HAP-1 (cell line): ENCODE results near the gene CCSER2.
"Not testable (repeated sequence)": the region's sequence is repeated elsewhere in the genome, so short reads cannot be mapped to it uniquely, and the experiment has no call there.

ENCODE experiments used
- DNase-seq, 2 experiments: peaks; one replicate each; pipeline ENCODE4 v3.0.0-alpha.2; 2016 to 2020; ENCODE audit warnings: low spot score in 2 of 2
- H3K27me3 ChIP-seq: fragments of 250-450 bp; sonication (Bioruptor Pico); 2 replicates; pipeline ENCODE4 v1.5.1; 2020; ENCODE audit warnings: low read depth, mild to moderate bottlenecking, moderate library complexity
- H3K36me3 ChIP-seq: fragments of 250-450 bp; sonication (Bioruptor Pico); replicated peaks from 2 replicates; pipeline ENCODE4 v1.5.1; 2020; ENCODE audit warnings: mild to moderate bottlenecking
- H3K4me1 ChIP-seq: fragments of 250-450 bp; sonication (Bioruptor Pico); 2 replicates; pipeline ENCODE4 v1.5.1; 2020; ENCODE audit warnings: mild to moderate bottlenecking
- H3K4me3 ChIP-seq: fragments of 250-450 bp; sonication (Bioruptor Pico); 2 replicates; pipeline ENCODE4 v1.5.1; 2020; ENCODE audit warnings: mild to moderate bottlenecking, moderate library complexity
- H3K9me3 ChIP-seq: fragments of 250-450 bp; sonication (Bioruptor Pico); 2 replicates; pipeline ENCODE4 v1.5.1; 2020; ENCODE audit warnings: mild to moderate bottlenecking, moderate library complexity
- in situ Hi-C: fragments of 300-500 bp; cut with MboI; formaldehyde crosslinking; loops from 3 replicates; pipeline ENCODE4 v1.14.3; 2020; ENCODE audit warnings: low sequenced_read_pairs, inconsistent platforms, mixed read lengths

The CCSER2 gene

DNA sequence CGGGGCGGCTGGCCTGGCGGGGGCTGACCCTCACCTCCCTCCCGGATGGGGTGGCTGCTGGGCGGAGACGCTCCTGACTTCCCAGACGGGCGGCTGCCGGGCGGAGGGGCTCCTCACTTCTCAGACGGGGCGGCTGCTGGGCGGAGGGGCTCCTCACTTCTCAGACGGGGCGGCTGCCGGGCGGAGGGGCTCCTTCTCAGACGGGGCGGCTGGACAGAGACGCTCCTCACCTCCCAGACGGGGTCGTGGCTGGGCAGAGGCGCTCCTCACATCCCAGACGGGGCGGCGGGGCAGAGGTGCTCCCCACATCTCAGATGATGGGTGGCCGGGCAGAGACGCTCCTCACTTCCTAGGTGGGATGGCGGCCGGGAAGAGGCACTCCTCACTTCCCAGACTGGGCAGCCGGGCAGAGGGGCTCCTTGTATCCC is 19.2 kb downstream of the CCSER2 start:
- H3K4me1 ChIP-seq, H3K27me3 ChIP-seq, H3K4me3 ChIP-seq, H3K36me3 ChIP-seq, H3K9me3 ChIP-seq, DNase-seq, in situ Hi-C loops: not testable (repeated sequence)

GRCh38 chr10:84348447-84348846 is 20.1 kb downstream of the CCSER2 start:
- H3K27me3 ChIP-seq, result no peaks in the 10 kb centered on the region
- in situ Hi-C loops, result no loop called here
- no peak for DNase-seq
- H3K9me3 ChIP-seq, result no peaks in the 10 kb centered on the region
- no peaks in the 10 kb centered on the region; the same call in 1 of the 2 replicates for H3K4me1 ChIP-seq
- H3K36me3 ChIP-seq, result no peaks in the 10 kb centered on the region
- H3K4me3 ChIP-seq, result no peak overlapping the region

DNA sequence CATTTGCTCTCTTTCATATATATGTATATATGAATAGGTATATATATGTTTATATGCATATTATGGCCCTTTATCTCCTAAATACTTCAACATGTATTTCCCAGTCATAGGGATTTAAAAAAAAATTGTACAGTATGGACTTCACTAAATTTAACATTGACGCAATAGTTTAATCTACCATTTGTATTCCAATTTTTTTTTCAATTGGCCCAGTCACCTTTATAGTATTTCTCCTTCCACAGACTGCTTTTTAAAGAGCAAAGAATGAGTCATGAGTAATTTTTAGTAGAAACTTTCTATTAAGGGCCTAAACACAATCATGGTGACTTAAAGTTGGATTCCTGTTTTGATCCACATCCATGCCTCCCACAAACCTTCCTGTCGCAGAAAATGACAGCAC is 20.5 kb downstream of the CCSER2 start:
- Histone ChIP-seq H3K36me3 (no peaks in the 10 kb centered on the region), H3K4me3 (no peak overlapping the region), H3K9me3 (no peaks in the 10 kb centered on the region), H3K4me1 (no peaks in the 10 kb centered on the region; the same call in 1 of the 2 replicates), H3K27me3 (no peaks in the 10 kb centered on the region)
- no peak for DNase-seq
- in situ Hi-C loops, result no loop called here

DNA sequence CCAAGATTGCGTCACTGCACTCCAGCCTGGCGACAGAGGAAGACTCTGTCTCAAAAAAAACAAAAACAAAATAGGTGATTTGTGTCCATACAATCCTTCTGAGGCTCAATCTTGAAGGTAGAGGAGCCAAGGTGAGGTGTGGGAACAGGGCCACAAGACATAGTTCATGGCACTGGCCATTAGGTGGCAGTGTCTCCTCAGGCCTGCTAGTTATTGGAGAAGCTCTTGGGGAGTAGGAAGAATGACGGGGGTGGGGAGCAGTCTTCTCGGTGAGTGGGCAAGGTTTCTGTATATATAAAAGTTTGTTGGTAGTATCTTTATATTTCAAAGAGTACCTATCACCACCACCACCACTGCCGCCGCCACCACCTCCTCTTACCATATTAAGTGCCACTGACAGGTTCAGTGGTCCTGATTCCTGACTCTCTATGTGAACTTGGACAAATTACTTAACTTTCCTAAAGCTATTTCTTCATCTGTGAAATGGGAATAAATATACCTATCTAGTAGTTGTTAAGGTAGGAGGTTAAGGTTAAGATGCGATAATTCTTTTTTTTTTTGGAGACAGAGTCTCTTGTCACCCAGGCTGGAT is 24.0 kb downstream of the CCSER2 start:
- no peaks in the 10 kb centered on the region for H3K27me3 ChIP-seq
- DNase-seq, result peak in 1 of 2 experiments; percentile 72
- no peaks in the 10 kb centered on the region for H3K36me3 ChIP-seq
- peaks cover 7% of the 10 kb centered on the region for H3K4me1 ChIP-seq
- in situ Hi-C loops, result no loop called here
- H3K9me3 ChIP-seq, result no peaks in the 10 kb centered on the region
- H3K4me3 ChIP-seq, result no peak overlapping the region

DNA sequence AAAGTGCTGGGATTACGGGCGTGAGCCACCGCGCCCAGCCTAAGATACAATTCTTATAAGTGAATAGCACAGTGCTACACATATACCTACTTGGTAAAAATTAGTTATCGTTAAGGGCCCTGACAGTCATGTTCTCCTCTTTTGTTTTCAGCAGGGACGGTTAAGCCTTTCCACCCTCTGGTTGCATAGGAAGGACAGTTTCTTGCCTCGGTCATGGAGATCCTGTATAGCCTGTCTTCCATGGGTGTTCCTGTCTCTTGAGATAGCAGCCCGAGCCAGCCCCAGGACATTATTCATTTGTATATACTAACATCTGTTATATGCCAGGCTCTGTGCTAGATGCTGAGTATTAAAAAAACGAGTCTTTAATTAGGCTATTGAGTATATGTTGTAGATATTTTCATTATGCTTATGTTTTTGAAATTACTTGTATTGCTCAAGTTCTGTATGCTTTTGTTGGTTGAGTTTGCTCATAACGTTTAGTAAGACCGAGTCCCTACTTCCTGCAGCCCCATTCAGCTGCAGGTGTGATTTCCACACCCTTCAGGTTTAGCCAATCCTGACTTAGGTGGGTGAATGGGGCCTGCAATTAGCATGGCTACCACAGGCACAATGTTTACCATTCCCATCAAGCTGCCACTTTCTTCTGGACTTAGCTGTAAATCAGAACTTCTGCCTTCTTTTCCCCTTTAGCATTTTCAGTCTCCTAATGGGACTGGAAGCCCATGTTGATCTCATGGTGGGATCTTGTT is 24.8 kb downstream of the CCSER2 start:
- Histone ChIP-seq H3K27me3 (no peaks in the 10 kb centered on the region), H3K36me3 (no peaks in the 10 kb centered on the region), H3K4me1 (peaks cover 7% of the 10 kb centered on the region), H3K9me3 (no peaks in the 10 kb centered on the region), H3K4me3 (no peak overlapping the region)
- in situ Hi-C loops, result no loop called here
- no peak for DNase-seq

DNA sequence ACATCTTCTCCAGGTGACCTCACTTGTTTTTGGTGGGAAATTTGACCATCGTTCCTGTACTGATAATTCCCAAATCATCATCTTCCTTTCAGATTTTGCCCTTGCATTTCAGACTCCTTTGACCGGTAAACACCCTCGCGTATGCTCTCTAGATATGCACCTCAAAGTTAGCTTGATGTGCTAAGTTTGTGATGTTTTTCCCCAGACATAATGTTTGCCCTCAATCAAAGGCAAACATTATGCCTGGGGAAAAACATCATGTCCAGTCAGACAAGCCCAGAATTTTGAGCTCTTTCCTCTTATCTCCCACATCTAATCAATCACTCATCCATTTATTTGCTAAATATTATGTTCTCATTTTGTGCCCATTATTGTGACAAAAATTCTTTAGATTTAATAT is 26.2 kb downstream of the CCSER2 start:
- in situ Hi-C loops, result no loop called here
- H3K36me3 ChIP-seq, result no peaks in the 10 kb centered on the region
- no peak overlapping the region for H3K4me3 ChIP-seq
- no peak for DNase-seq
- H3K27me3 ChIP-seq, result no peaks in the 10 kb centered on the region
- no peaks in the 10 kb centered on the region for H3K9me3 ChIP-seq
- H3K4me1 ChIP-seq, result peaks cover 14% of the 10 kb centered on the region

- H3K27me3 ChIP-seq, result no peaks in the 10 kb centered on the region
Measured at GRCh38 chr10:84355106-84355505, 26.7 kb downstream of the CCSER2 start.

DNA sequence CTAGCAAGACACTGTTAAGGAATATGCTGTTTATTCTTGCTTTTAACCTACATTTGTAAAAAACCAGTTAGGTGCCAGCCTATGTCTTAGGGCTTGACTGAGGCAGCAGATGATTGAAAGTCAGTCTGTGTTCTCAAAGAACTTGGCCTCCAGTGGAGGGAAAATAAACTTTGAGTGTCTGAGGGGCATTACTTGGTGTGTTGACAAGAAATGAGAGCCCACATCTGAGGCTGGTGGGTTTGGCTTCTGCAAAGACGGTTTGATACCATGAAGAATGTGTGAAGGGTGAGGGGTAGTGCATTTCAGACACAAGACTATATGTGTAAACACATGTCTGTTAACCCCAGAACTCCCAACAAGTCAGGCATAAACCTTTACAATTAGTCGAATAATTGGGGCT is 28.5 kb downstream of the CCSER2 start:
- H3K4me1 ChIP-seq, result peaks cover 14% of the 10 kb centered on the region
- in situ Hi-C loops, result no loop called here
- H3K4me3 ChIP-seq, result no peak overlapping the region

More at GRCh38 chr10:84355106-84355505, 26.7 kb downstream of the CCSER2 start:
- peaks cover 14% of the 10 kb centered on the region for H3K4me1 ChIP-seq
- no peak overlapping the region for H3K4me3 ChIP-seq
- DNase-seq, result peak in 1 of 2 experiments; percentile 55
- H3K36me3 ChIP-seq, result no peaks in the 10 kb centered on the region
- H3K9me3 ChIP-seq, result no peaks in the 10 kb centered on the region
- in situ Hi-C loops, result no loop called here

GRCh38 chr10:84358743-84359142 is 30.4 kb downstream of the CCSER2 start:
- H3K36me3 ChIP-seq, result no peaks in the 10 kb centered on the region
- in situ Hi-C loops, result no loop called here
- no peaks in the 10 kb centered on the region for H3K9me3 ChIP-seq
- no peak for DNase-seq
- H3K27me3 ChIP-seq, result no peaks in the 10 kb centered on the region
- no peak overlapping the region for H3K4me3 ChIP-seq
- H3K4me1 ChIP-seq, result peaks cover 19% of the 10 kb centered on the region

More for the DNA sequence above, 28.5 kb downstream of the CCSER2 start:
- H3K9me3 ChIP-seq, result no peaks in the 10 kb centered on the region
- no peaks in the 10 kb centered on the region for H3K27me3 ChIP-seq
- H3K36me3 ChIP-seq, result no peaks in the 10 kb centered on the region
- no peak for DNase-seq

GRCh38 chr10:84360637-84361365 is 32.4 kb downstream of the CCSER2 start:
- H3K36me3 ChIP-seq, result no peaks in the 10 kb centered on the region
- no peak for DNase-seq
- H3K4me1 ChIP-seq, result peaks cover 18% of the 10 kb centered on the region; the same call in 1 of the 2 replicates
- no peaks in the 10 kb centered on the region for H3K9me3 ChIP-seq
- H3K4me3 ChIP-seq, result no peak overlapping the region
- in situ Hi-C loops, result loop anchor here (10.0 kb wide), 1 partner anchor 96 kb away; no protein-coding TSS in a partner anchor
- no peaks in the 10 kb centered on the region for H3K27me3 ChIP-seq

- Histone ChIP-seq H3K36me3 (no peaks in the 10 kb centered on the region), H3K27me3 (no peaks in the 10 kb centered on the region), H3K4me1 (peaks cover 10% of the 10 kb centered on the region; the same call in 1 of the 2 replicates), H3K4me3 (no peak overlapping the region), H3K9me3 (no peaks in the 10 kb centered on the region)
- in situ Hi-C loops, result loop anchor here (10.0 kb wide), 1 partner anchor 101 kb away; no protein-coding TSS in a partner anchor
- no peak for DNase-seq
Measured at GRCh38 chr10:84365335-84365881, 37.0 kb downstream of the CCSER2 start.

DNA sequence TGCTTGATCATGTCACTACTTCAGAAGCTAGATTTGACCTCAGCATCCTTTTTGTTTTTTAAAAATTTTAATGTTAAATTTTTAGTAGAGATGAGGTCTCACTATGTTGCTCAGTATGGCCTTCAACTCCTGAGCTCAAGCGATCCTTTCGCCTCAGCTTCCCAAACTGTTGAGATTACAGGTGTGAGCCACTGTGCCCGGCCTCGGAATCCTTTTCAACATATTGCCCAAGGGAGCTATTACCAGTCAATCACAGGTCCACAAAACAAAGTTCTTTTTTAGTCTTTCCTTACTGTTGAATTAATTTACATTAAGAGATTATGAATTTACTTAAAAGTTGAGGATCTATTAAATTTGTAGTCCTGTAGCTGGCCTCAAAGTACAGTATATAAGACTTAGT is 37.7 kb downstream of the CCSER2 start:
- peaks cover 10% of the 10 kb centered on the region; the same call in 1 of the 2 replicates for H3K4me1 ChIP-seq
- DNase-seq, result no peak
- no peaks in the 10 kb centered on the region for H3K27me3 ChIP-seq
- H3K9me3 ChIP-seq, result no peaks in the 10 kb centered on the region
- H3K4me3 ChIP-seq, result no peak overlapping the region
- no peaks in the 10 kb centered on the region for H3K36me3 ChIP-seq
- in situ Hi-C loops, result loop anchor here (10.0 kb wide), 1 partner anchor 101 kb away; no protein-coding TSS in a partner anchor

- in situ Hi-C loops, result loop anchor here (10.0 kb wide), 1 partner anchor 102 kb away; no protein-coding TSS in a partner anchor
Measured at GRCh38 chr10:84367256-84367655, 38.9 kb downstream of the CCSER2 start.

More at GRCh38 chr10:84367256-84367655, 38.9 kb downstream of the CCSER2 start:
- no peaks in the 10 kb centered on the region for H3K9me3 ChIP-seq
- peaks cover 4% of the 10 kb centered on the region; the same call in 1 of the 2 replicates for H3K36me3 ChIP-seq
- H3K4me1 ChIP-seq, result peaks cover 10% of the 10 kb centered on the region; the same call in 1 of the 2 replicates
- no peaks in the 10 kb centered on the region for H3K27me3 ChIP-seq
- DNase-seq, result no peak
- H3K4me3 ChIP-seq, result no peak overlapping the region
